DMS 273 treated with DMSO at 0.1 percent for 48 hours (cell line): ENCODE results near the gene RABL3.
"Not testable (repeated sequence)": the region's sequence is repeated elsewhere in the genome, so short reads cannot be mapped to it uniquely, and the experiment has no call there.

Experiments
- DNase-seq: peaks from one replicate; lab custom pipeline; 2025; lab: John Stamatoyannopoulos, UW

The RABL3 gene, protein sequence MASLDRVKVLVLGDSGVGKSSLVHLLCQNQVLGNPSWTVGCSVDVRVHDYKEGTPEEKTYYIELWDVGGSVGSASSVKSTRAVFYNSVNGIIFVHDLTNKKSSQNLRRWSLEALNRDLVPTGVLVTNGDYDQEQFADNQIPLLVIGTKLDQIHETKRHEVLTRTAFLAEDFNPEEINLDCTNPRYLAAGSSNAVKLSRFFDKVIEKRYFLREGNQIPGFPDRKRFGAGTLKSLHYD

DNA sequence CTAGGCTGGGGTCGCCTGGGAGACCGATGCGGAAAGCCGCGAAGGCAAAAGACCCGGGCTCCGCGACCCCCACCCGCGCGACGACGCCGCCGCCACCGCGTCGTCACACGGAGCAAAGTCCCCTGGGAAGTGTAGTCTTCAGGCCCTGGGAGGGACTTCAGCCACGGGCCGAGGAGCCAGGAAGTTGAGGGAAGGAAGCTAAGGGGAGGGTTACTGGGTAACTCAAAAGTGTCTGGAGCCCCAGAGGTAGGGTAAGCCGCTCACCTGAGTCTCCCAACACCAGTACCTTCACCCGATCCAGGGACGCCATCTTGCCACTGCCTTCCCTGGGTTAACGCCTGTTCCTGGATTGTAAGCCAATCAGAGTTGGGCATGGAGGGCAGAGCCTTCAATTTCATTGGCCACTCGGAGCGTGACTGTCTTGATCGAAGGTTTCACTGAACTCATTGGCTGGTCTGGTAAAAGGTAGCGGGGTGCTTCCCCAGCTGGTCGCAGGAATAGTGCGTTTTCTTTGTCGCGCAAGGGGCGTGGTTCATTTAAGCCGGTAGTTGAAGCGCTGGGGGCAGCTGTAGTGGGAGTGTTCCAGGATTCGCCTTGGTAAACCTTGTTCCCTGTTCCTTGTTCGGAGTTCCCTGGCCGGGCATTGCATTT lies at the start of gene RABL3, which contains the start of gene GTF2E1:
Gene RABL3 (minus strand): TSS at position 319 of the 651 bp plus-strand sequence. CDS start 9 bp downstream, at position 310.
Gene GTF2E1 (plus strand): TSS at position 547 of the 651 bp plus-strand sequence. CDS start 7,809 bp downstream, outside the sequence.
- DNase-seq: peak; percentile 100

DNA sequence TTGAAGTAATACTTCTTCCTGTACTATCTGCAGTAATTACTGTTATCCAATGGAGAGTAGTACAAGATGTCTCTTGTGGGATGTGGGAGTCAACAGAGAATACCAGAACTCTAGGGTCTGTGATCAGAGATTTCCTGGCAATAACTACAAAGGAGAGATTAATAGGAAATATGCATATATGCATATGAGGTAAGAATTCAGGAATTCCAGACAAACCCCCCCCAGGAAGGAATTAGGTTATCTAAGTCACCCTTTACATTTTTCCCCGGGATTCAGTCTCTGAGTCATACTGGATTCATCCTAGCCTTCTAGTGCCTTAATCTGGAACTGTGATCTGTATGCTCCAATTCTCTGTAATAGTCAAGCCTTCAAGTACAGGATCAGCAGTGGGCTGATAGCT lies 49.6 kb upstream of the RABL3 start:
- DNase-seq: no peak

DNA sequence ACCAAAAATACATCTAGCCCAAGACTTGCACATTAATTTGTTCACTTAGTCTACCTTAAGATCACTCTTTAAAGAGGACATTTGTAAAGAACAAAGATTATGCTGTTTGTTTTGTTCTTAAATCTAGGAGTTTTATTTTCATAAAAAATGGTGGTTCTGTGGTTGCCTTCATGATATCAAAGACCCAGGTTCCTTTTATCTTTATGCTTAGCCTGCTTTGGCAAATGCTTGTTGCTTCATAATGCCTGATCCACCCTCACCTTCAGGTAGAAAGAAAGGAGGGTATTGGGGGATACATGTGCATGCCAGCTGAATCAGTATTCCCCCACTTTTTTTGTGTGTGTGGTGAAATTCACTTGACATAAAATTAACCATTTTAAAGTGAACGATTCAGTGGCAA lies 48.7 kb upstream of the RABL3 start:
- no peak for DNase-seq

DNA sequence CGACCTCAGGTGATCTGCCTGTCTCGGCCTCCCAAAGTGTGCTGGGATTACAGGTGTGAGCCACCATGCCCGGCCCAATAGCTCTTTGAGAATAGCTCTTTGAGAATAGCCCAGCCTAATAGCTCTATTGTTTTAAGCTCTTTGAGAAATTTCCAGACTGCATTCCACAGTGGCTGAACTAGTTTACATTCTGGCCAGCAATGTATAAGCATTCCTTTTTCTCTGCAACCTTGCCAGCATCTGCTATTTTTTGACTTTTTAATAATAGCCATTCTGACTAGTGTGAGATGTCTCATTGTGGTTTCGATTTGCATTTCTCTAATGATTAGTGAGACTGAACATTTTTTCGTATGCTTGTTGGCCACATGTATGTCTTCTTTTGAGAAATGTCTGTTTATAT lies 43.5 kb upstream of the RABL3 start:
- not testable (repeated sequence) for DNase-seq

DNA sequence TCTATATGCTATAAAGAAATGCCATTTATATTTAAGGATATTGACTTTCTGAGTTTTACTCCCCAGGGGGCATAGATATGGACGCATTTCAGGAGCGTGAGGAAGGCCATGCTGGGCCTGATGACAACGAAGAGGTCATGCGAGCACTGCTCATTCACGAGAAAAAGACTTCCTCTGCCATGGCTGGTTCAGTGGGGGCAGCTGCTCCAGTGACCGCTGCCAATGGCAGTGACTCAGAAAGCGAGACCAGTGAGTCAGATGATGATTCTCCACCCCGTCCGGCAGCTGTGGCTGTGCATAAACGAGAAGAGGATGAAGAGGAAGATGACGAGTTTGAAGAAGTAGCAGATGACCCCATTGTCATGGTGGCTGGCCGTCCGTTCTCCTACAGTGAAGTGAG lies 38.7 kb upstream of the RABL3 start:
- DNase-seq: no peak

DNA sequence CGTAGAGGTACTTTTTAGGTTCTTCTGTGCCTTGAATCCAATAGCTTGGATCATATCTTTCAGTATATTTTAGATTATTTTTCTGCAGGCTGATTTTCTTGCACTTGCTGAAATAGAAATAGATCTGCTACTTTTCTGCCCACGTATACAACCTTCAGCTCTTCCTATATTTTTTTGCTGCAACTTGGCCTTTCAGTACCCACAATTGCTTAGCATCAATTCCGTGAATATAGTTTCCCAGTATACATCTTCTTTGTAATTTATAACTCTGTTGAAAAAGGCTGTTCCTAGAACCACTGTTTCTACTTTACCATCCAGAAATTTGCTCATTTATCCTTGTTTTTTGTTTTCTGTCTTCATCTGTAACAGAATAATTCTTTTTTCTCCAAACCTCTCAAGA lies 36.5 kb upstream of the RABL3 start:
- no peak for DNase-seq

DNA sequence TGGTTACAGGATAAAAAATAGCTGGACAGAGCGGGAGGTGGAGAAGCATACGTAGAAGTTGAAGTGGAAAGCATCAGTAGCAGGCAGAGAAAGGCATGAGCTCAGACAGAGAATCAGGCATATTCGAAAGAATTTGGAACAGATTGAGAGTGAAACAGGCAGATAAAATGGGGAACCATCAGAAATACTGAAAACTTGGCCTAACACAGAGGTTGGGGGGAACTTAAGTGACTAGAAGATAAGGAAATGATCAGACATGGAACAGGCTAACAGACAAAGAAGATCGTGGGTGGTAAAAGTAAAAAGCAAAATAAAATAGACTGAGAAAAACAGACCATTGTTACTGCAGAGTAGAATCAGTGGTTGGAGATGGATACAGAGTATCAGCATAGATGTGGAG lies 33.1 kb upstream of the RABL3 start:
- DNase-seq: no peak

DNA sequence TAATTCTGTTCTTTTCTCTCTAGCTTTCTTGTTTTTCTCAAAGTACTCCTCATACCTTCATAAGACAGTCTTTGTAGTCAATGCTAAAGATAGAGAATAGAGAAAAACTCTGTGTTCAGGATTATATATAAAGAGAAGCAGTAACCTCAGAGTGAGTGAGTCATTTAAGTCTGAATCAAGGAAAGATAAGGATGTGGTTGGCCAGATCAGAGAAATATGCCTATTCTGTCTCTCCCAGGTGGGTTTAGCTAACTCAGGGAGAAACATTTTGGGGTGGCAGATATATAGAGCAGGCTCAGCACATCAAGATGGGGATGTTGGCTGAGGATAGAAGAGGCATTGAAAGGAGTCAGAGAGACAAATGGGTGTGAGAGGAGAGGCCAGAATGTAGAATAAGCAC lies 31.6 kb upstream of the RABL3 start:
- no peak for DNase-seq

DNA sequence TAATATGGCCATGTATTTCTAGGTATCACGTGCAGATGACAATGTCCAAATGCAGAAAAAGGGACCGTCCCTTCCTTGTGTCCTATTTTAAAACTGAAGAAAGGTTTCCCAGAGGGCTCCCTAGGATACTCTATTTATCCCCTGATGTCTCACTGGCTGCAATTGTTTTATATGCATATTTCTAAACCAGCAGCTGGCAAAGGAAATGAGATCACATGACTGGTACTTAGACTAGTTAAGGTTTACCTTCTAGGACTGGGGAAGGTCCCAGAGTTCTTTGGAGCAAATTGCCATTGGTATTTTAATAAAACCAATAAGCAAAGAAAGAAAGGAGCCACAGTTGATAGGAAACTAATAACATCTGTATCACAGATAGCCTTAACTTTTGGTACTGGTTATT lies 29.8 kb upstream of the RABL3 start:
- DNase-seq: no peak

DNA sequence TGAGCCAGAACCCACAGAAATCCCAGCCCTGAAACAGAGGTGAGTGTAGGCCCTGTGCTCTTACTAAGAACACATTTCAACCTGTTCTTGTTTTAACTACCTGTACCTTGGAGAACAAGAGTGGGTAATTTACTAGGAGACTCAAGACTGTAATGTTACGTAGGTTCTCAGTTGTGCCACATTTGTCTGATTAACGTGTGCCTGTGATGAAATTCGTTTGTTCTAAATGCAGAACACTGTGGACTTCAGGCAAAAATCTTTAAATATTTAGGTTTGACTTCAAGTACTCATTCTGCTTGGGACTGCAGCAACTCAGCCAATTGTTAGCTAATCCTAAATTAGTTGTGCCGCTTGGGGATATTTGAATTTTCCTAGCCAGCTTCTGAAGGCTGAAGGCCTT lies 28.6 kb upstream of the RABL3 start:
- DNase-seq: no peak

DNA sequence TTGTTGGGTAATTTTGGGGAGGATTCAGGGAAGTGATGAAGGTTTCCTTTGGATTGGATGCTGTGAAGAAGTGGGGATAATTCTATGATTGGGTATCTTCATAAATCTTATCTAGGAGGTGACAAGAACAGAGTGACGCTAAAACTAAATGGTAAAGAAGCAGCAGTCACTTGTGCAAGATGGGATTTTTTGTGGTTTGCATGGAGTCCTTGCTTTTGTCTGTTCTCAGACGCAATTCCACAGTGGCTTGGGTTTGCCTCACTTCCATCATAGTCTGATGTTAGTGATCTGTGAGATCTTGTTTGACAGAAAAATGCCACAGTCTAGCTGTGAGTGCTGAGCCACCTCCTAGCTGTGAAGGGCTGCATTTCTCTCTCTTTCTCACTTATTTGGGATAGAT lies 27.1 kb upstream of the RABL3 start:
- no peak for DNase-seq

DNA sequence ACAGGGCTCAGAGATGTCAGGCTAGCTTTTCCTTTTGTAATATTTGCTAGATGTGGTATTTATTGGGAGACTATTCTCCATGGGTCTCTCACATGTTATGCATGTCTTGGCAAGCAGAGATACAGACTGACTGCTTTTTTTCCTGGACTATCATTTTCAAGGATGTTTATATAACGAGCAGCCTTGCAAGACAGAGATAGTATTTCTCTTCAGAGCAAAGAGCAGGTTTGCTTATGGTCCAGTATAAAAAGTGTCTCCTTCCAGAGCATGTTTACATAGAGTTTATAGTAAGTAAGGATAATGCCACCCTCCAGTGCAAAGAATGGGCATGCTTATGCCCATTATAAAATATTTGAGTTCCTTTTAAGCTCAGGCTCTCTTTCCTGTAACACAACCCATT lies 24.8 kb upstream of the RABL3 start:
- no peak for DNase-seq

DNA sequence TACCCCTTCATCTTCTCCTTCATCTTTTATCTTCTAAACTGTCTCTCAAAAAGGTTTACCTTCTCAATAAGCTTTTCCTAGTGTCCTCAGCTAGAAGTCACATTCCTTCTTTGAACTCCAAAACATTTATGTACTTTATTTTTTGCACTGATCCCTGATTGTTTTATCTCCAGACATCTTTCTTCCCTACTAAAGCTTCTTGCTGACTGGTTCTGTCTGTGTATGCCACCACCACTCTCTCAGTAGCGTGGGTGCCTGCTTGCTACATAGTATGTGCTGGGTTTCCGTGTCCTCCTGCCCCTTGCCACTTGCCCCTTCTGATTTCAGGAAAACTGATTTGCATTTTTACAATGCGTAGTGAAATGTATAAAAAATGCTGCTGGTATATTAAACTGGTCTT lies 24.3 kb upstream of the RABL3 start:
- no peak for DNase-seq

DNA sequence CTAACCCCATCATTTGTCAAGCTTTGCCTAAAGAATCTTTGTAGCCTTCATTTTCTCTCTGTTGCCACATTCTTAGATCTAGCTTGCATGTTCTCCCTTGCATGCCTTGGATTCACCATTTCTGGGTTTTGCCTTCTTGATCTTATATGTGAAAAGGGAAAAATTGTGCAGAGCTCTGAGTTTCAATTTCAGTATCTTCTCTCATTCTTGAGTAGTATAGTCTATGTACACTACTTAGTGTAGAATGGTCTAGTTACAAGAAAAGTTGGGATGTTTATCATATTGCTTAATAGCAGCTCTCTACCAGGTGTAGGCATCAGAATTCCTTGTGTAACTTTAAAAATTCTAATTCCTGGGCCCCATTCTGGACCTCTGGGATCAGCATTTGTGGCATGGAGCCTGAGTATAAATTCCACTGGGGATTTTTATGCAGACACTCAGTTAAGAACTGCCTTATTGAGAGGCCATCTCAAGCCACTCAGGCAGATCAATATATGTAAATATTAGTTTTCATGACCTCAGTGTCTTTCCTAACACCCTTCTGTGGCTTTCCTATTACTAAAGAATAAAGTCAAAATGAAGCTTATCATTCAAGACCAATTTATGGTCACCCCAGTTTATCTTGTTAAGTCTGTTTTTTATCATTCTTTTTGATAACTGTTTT lies 23.6 kb upstream of the RABL3 start:
- no peak for DNase-seq

DNA sequence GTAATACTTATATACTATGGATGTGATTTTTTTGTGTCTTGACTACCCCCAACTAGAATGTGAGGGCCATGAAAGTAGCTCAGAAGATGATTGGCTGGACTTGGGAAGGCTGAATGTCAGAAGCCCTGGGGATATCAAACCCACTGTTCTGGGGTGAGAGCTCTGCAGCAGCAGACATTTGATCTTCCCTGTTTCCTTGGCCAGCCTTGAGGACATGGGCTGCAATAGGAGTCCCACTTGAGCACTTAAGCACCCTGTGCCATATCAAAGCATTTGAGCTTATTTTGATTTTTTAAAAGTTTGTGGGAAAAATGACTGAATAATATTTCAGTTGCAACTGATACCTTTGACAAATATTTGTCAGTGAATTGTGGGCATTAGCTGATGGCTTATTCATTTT lies 21.9 kb upstream of the RABL3 start:
- no peak for DNase-seq

DNA sequence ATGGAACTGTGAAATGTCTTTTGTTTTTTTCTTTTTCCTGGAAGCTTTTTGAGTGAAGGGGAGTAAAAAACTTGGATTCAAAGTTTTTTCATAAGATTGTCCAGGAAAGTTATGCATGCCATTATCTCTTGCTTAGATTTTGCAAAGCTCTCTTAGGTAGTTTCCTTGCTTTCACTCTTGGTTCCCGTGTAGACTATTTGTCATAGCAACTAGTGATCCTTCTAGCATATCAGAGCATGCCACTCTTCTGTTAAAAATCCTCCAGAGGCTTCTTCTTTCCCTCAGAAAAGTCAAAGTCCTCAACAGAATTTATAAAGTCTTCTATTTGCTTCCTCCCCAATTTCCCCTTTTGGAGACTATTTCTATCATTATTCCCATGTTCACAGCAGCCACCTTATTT lies 21.3 kb upstream of the RABL3 start:
- no peak for DNase-seq

DNA sequence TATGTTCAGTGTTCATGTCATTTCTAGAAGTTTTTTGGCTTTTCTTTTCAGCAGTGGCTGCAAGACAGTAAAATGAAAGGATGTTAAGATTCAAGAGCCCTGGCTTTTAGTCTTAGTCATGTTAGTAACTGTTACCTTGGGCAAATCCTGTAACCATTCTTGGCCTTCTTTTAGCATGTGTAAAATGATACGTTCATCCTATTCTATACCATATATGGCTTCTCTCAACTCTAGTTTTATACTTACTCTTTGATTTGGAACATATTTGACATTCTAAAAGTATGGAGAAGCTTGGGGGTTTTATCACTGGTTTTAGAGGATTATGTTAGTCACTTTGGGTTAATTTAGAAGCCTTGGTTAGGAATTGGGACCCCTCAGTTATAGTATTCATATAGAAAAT lies 20.3 kb upstream of the RABL3 start:
- no peak for DNase-seq

DNA sequence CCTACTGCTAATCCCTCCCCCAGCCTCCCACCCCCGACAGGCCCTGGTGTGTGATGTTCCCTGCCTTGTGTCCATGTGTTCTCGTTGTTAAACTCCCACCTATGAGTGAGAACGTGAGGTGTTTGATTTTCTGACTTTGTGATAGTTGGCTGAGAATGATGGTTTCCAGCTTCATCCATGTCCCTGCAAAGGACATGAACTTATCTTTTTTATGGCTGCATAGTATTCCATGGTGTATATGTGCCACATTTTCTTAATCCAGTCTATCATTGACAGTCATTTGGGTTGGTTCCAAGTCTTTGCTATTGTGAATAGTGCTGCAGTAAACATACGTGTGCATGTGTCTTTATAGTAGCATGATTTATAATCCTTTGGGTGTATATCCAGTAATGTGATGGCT lies 16.2 kb upstream of the RABL3 start:
- DNase-seq: not testable (repeated sequence)

DNA sequence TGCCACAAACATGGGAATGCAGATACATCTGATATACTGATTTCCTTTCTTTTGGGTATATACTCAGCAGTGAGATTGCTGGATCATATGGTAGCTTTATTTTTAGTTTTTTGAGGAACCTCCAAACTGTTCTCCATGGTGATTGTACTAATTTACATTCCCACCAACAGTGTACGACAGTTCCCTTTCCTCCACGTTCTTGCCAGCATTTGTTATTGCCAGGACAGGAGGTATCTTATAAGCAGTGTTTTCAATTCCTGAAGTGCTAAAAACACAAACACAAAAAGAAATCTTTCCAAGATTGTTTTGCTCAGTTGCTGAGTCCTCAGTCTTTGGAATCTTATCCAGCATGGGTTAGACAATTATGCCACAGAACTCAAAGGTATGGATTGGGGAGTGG lies 13.7 kb upstream of the RABL3 start:
- DNase-seq: no peak

DNA sequence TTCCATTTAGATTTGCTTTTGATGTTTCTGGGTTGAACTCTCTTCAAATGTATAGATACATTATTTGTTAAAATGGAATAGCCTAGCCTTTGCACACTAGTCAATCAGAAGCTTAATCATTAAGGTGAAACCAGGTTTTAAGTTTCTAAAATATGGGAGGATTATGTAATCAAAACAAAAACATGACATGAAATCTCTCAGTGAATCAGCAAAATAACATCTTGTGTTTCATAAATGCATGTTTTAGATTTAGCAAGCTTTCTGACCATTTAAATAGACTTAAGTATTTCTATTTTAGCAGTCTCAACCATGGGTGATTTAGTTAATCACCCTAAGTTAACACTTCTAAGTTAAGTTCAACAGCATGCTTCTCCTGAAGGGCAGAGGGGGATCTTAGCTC lies 11.5 kb upstream of the RABL3 start:
- DNase-seq: no peak

DNA sequence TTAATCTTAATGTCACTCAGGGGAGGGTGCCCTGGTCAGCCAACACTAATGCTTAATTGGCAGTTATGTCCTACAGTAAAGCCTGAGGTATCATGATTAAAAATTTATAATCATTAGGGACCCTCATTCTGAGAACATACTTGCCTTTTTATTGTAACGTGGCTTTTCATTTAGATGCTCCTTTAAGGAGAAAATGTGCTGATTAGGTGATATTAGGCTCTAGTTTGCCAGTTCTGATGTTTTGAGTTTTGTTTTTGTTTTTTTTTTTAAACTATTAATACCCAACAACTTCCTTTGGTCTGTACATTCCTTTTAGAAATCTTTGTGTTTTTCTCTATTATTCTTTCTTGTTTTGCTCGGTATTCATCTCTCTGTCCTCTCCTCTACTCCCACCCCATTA lies 10.5 kb upstream of the RABL3 start:
- no peak for DNase-seq

DNA sequence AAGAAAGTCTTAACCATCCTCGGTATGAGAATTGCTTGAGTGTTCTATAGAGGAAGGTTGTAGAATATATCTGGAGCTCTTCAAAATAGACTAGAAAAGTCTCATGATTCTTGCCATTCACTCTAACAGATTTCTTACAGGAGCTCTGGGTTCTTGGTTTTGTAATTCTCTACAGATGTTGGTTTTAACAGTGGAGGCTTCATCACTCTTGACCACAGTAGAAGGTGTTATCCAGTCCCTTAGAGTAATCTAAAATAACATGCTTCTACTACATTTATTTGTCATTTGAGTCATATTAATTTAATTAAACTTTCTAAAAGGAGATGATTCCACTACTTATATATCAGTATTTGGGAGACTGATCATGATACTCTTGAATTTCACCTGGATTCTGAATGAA lies 9.9 kb upstream of the RABL3 start:
- DNase-seq: no peak

DNA sequence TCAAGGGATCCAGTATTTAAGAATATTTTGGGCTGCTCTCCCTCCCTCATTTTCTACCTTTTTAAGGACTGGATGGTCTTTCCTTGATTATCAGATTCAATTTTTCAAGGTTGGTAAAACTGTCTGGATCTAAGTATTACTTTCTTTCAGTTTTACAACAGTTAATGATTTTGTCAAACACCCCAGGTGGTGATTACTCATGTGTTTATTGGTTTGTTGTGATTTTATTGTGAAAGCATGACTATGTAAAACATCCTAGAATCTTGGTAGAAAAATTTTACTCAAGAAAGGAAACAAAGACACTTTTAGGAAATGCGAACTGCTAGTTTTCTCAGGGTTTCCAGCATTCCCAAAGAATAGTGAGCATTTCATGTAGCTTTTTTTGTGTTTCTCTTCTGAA lies 7.5 kb upstream of the RABL3 start:
- DNase-seq: no peak

DNA sequence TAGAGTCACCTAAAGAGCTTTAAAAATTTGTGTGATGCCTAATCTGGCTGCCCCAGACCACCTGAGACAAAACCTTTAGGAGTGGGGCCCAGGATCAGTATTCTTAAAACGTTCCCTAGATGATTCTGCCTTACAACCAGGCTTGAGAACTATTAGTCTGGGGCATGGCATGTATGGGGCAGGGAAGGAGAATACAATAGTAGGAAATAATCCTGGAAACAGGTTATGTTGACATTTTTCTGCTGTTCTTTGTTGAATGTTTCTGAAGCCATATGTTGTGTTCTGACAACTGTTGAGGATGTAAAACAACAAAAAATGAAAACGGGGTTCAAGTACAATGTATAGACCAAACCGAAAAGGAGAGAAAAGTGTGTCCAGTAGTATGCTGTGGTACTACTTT lies 3.1 kb upstream of the RABL3 start:
- no peak for DNase-seq
